ENCODE data around the gene PPIL6.

DNA sequence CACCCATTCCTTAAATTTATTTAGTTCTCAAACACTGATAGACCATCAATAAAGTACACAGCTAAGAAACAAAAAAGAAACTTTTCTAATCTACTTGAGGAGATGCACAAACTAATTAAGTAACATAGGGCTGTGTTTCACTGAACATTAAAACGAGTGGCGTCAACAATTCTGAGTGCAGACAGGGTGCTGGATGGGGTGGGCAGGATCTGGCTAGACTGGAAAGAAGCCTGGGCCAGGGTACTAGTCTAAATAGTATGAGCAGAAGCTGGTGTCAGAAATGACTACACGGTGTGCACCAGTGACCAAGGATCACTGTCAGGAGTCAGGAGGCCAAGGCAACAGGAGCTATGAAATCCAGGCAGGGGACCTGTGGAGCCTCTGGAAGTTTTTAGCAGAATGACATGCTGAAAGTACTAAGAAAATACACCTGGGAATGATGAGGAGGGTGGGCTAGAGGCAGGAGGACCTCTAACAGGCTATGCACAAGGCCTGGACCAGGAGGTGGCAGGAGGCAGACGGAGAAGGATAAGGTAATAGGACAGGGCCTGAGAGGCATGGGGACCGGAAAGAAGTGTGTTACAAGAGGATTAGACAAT lies 29.3 kb upstream of the PPIL6 start:
- no peak for TF ChIP-seq FOXP1 (CRISPR knock-in tag; IDR thresholded peaks at IDR 0.05; ENCODE audit: borderline replicate concordance)
- TF ChIP-seq, protein P1, sequence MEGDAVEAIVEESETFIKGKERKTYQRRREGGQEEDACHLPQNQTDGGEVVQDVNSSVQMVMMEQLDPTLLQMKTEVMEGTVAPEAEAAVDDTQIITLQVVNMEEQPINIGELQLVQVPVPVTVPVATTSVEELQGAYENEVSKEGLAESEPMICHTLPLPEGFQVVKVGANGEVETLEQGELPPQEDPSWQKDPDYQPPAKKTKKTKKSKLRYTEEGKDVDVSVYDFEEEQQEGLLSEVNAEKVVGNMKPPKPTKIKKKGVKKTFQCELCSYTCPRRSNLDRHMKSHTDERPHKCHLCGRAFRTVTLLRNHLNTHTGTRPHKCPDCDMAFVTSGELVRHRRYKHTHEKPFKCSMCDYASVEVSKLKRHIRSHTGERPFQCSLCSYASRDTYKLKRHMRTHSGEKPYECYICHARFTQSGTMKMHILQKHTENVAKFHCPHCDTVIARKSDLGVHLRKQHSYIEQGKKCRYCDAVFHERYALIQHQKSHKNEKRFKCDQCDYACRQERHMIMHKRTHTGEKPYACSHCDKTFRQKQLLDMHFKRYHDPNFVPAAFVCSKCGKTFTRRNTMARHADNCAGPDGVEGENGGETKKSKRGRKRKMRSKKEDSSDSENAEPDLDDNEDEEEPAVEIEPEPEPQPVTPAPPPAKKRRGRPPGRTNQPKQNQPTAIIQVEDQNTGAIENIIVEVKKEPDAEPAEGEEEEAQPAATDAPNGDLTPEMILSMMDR (IDR thresholded peaks at IDR 0.05) = no peak
- TF ChIP-seq, protein P2, sequence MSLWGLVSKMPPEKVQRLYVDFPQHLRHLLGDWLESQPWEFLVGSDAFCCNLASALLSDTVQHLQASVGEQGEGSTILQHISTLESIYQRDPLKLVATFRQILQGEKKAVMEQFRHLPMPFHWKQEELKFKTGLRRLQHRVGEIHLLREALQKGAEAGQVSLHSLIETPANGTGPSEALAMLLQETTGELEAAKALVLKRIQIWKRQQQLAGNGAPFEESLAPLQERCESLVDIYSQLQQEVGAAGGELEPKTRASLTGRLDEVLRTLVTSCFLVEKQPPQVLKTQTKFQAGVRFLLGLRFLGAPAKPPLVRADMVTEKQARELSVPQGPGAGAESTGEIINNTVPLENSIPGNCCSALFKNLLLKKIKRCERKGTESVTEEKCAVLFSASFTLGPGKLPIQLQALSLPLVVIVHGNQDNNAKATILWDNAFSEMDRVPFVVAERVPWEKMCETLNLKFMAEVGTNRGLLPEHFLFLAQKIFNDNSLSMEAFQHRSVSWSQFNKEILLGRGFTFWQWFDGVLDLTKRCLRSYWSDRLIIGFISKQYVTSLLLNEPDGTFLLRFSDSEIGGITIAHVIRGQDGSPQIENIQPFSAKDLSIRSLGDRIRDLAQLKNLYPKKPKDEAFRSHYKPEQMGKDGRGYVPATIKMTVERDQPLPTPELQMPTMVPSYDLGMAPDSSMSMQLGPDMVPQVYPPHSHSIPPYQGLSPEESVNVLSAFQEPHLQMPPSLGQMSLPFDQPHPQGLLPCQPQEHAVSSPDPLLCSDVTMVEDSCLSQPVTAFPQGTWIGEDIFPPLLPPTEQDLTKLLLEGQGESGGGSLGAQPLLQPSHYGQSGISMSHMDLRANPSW (CRISPR knock-in tag; conservative IDR thresholded peaks at IDR 0.05; ENCODE audit: low read depth) = no peak
- TF ChIP-seq, protein P3, sequence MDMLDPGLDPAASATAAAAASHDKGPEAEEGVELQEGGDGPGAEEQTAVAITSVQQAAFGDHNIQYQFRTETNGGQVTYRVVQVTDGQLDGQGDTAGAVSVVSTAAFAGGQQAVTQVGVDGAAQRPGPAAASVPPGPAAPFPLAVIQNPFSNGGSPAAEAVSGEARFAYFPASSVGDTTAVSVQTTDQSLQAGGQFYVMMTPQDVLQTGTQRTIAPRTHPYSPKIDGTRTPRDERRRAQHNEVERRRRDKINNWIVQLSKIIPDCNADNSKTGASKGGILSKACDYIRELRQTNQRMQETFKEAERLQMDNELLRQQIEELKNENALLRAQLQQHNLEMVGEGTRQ (CRISPR knock-in tag; IDR thresholded peaks at IDR 0.05) = no peak
- no peak for TF ChIP-seq KAT7 (CRISPR knock-in tag; IDR thresholded peaks at IDR 0.05; ENCODE audit: borderline replicate concordance)
- TF ChIP-seq CREM (CRISPR knock-in tag; IDR thresholded peaks at IDR 0.05) = no peak
- TF ChIP-seq ZNF671 (CRISPR knock-in tag; IDR thresholded peaks at IDR 0.05) = no peak
- TF ChIP-seq, protein P4, sequence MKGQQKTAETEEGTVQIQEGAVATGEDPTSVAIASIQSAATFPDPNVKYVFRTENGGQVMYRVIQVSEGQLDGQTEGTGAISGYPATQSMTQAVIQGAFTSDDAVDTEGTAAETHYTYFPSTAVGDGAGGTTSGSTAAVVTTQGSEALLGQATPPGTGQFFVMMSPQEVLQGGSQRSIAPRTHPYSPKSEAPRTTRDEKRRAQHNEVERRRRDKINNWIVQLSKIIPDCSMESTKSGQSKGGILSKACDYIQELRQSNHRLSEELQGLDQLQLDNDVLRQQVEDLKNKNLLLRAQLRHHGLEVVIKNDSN (CRISPR knock-in tag; IDR thresholded peaks at IDR 0.05) = no peak
- TF ChIP-seq NFYB (CRISPR knock-in tag; conservative IDR thresholded peaks at IDR 0.05; ENCODE audit: low read depth) = no peak
